Measurements from ENCODE around the gene PDE4D.

DNA sequence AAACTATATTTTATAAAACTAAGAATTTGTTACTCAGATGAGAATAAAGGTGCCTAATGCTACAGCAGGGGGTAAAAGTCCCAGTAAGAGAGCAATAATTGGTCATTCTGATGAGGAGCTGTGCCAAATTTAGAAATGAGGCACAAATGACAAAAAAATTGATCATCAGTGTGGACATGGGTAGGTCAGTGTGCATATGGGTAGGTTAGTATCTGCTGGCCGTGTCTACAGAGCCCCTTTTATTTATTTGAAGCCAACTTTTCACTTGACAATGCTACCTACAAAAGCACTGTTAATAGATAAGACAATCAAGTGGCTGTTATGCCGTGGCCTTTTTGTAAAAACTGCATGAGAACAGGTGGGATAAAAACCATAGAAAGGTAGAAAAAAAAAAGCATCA, 856.1 kb downstream of the PDE4D start:
- no peak for TF ChIP-seq POLR2AphosphoS5 (IDR thresholded peaks at IDR 0.05)
- TF ChIP-seq, protein P1, sequence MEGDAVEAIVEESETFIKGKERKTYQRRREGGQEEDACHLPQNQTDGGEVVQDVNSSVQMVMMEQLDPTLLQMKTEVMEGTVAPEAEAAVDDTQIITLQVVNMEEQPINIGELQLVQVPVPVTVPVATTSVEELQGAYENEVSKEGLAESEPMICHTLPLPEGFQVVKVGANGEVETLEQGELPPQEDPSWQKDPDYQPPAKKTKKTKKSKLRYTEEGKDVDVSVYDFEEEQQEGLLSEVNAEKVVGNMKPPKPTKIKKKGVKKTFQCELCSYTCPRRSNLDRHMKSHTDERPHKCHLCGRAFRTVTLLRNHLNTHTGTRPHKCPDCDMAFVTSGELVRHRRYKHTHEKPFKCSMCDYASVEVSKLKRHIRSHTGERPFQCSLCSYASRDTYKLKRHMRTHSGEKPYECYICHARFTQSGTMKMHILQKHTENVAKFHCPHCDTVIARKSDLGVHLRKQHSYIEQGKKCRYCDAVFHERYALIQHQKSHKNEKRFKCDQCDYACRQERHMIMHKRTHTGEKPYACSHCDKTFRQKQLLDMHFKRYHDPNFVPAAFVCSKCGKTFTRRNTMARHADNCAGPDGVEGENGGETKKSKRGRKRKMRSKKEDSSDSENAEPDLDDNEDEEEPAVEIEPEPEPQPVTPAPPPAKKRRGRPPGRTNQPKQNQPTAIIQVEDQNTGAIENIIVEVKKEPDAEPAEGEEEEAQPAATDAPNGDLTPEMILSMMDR (IDR thresholded peaks at IDR 0.05), result no peak
- no peak for TF ChIP-seq EP300 (IDR thresholded peaks at IDR 0.05)
